ENCODE measurements around the gene COMMD2.

COMMD2 gene

DNA sequence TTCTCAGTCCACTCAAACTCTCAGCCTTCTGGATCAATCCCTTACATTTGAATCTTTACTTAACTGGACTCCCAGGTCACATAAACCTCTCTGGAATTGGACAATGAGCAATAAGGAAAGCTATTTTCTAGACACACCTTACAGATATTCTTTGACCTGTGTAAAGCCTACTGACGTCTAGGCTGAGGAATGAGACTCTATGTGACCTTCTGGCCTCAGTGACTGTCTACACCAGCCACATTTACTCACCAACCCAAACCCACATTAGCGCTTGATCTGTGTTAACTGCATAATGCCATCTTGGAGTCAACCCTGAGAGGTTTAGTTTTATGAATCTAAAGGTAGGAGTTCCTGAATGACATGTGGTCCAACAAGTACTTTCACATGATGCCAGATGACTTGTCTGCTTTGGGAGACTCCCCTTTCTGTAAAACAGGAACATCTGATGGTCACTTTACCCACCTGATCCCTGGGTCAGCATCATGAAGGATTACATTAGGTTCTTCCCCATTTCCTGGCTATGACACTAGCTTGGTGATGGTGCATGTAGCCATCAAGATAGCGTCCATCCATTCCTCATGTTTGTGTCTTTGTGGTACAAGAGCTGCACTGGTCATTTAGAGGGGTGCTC is 11.4 kb upstream of the COMMD2 start:
- Histone ChIP-seq H3K79me2 (ENCODE audit: low read length) (no peaks in the 10 kb centered on the region), H3K9ac (ENCODE audit: low read length) (no peak overlapping the region), H3K27me3 (replicated peaks; ENCODE audit: insufficient read depth, low read length) (no peaks in the 10 kb centered on the region), H3F3A (ENCODE audit: insufficient read depth, low read length) (no peaks in the 10 kb centered on the region), H3K4me3 (ENCODE audit: low read length) (no peak overlapping the region), H3K4me2 (ENCODE audit: low read depth, low read length) (no peak overlapping the region), H4K20me1 (ENCODE audit: insufficient read depth, low read length) (no peaks in the 10 kb centered on the region), H3K9me3 (replicated peaks; ENCODE audit: insufficient read depth, low read length) (no peaks in the 10 kb centered on the region), H3K27ac (ENCODE audit: low read length) (no peak overlapping the region), H2AFZ (ENCODE audit: low read length) (no peak overlapping the region), H3K9me2 (replicated peaks; ENCODE audit: insufficient read depth, low read length) (no peaks in the 10 kb centered on the region), H3K36me3 (replicated peaks; ENCODE audit: insufficient read depth, low read length) (no peaks in the 10 kb centered on the region), H3K4me1 (ENCODE audit: low read length) (no peaks in the 10 kb centered on the region)
- no peak for DNase-seq
- TF ChIP-seq EZH2 (optimal IDR thresholded peaks at IDR 0.05; ENCODE audit: low read depth, low read length) (no peak), EZH2phosphoT487 (IDR thresholded peaks at IDR 0.05; ENCODE audit: low read length) (no peak)
- TF ChIP-seq, protein P1, sequence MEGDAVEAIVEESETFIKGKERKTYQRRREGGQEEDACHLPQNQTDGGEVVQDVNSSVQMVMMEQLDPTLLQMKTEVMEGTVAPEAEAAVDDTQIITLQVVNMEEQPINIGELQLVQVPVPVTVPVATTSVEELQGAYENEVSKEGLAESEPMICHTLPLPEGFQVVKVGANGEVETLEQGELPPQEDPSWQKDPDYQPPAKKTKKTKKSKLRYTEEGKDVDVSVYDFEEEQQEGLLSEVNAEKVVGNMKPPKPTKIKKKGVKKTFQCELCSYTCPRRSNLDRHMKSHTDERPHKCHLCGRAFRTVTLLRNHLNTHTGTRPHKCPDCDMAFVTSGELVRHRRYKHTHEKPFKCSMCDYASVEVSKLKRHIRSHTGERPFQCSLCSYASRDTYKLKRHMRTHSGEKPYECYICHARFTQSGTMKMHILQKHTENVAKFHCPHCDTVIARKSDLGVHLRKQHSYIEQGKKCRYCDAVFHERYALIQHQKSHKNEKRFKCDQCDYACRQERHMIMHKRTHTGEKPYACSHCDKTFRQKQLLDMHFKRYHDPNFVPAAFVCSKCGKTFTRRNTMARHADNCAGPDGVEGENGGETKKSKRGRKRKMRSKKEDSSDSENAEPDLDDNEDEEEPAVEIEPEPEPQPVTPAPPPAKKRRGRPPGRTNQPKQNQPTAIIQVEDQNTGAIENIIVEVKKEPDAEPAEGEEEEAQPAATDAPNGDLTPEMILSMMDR (IDR thresholded peaks at IDR 0.05; ENCODE audit: low read length), result no peak

DNA sequence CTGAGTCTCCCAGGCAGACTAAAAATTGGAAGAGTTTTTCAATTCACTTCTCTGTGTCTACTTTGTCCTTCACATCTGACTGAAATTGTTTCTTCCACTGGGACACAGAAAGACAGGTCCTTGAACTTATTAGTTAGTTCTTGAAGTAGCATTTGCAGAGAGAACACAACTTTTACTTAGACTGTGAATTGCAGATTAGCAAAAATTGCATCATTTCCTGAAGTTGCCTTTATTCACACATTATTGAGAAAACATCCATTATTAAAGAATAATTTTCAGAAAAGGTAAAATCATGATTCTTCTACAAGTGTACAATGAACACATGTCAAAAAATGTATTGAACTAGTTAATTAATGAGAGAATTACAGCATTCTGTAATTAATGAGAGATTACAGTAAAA is 1.4 kb upstream of the COMMD2 start:
- H3K27me3 ChIP-seq (replicated peaks; ENCODE audit: insufficient read depth, low read length), result no peaks in the 10 kb centered on the region
- no peak overlapping the region for H2AFZ ChIP-seq (ENCODE audit: low read length)
- no peak overlapping the region for H3K27ac ChIP-seq (ENCODE audit: low read length)
- H3K36me3 ChIP-seq (replicated peaks; ENCODE audit: insufficient read depth, low read length), result no peaks in the 10 kb centered on the region
- DNase-seq, result no peak
- H3K4me3 ChIP-seq (ENCODE audit: low read length), result no peak overlapping the region
- H3K4me2 ChIP-seq (ENCODE audit: low read depth, low read length), result no peak overlapping the region
- no peak overlapping the region for H3K9ac ChIP-seq (ENCODE audit: low read length)
- H3K9me2 ChIP-seq (replicated peaks; ENCODE audit: insufficient read depth, low read length), result no peaks in the 10 kb centered on the region
- H3K4me1 ChIP-seq (ENCODE audit: low read length), result no peaks in the 10 kb centered on the region
- H3F3A ChIP-seq (ENCODE audit: insufficient read depth, low read length), result peaks cover 4% of the 10 kb centered on the region; the same call in 1 of the 2 replicates
- no peaks in the 10 kb centered on the region for H4K20me1 ChIP-seq (ENCODE audit: insufficient read depth, low read length)
- TF ChIP-seq, protein P1 (IDR thresholded peaks at IDR 0.05; ENCODE audit: low read length), result no peak
- TF ChIP-seq EZH2 (optimal IDR thresholded peaks at IDR 0.05; ENCODE audit: low read depth, low read length), result no peak
- TF ChIP-seq EZH2phosphoT487 (IDR thresholded peaks at IDR 0.05; ENCODE audit: low read length), result no peak
- H3K79me2 ChIP-seq (ENCODE audit: low read length), result peaks cover 20% of the 10 kb centered on the region
- H3K9me3 ChIP-seq (replicated peaks; ENCODE audit: insufficient read depth, low read length), result no peaks in the 10 kb centered on the region

DNA sequence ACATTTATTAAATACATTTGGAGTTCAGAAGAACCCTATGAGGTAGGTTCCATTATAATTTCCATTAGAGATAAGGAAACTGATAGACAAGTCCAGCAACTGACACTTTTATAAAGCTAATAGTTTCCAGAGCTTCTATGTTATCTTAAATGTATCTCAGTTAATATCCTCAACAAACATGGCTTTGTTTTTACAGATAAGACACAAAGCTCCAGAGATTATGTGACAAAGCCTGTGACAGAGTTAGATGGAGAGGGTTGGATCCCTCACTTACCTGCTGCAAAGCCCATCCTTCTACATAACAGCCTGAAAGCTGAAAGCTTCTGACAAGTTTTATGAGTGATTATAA is 473 bp upstream of the COMMD2 start:
- TF ChIP-seq EZH2 (optimal IDR thresholded peaks at IDR 0.05; ENCODE audit: low read depth, low read length) (no peak), EZH2phosphoT487 (IDR thresholded peaks at IDR 0.05; ENCODE audit: low read length) (no peak)
- TF ChIP-seq, protein P1 (IDR thresholded peaks at IDR 0.05; ENCODE audit: low read length), result no peak
- Histone ChIP-seq H3K27me3 (replicated peaks; ENCODE audit: insufficient read depth, low read length) (no peaks in the 10 kb centered on the region), H3K4me3 (ENCODE audit: low read length) (peak overlapping the region; percentile 80), H3K79me2 (ENCODE audit: low read length) (peaks cover 20% of the 10 kb centered on the region), H4K20me1 (ENCODE audit: insufficient read depth, low read length) (no peaks in the 10 kb centered on the region), H3K9me2 (replicated peaks; ENCODE audit: insufficient read depth, low read length) (no peaks in the 10 kb centered on the region), H3K36me3 (replicated peaks; ENCODE audit: insufficient read depth, low read length) (no peaks in the 10 kb centered on the region), H3K27ac (ENCODE audit: low read length) (peak overlapping the region; percentile 21; the same call in 1 of the 2 replicates), H3K9me3 (replicated peaks; ENCODE audit: insufficient read depth, low read length) (no peaks in the 10 kb centered on the region), H3K9ac (ENCODE audit: low read length) (peak overlapping the region; percentile 24; the same call in 1 of the 2 replicates), H3K4me2 (ENCODE audit: low read depth, low read length) (peak overlapping the region; percentile 62), H2AFZ (ENCODE audit: low read length) (peak overlapping the region; percentile 83), H3F3A (ENCODE audit: insufficient read depth, low read length) (peaks cover 4% of the 10 kb centered on the region; the same call in 1 of the 2 replicates), H3K4me1 (ENCODE audit: low read length) (no peaks in the 10 kb centered on the region)
- DNase-seq, result no peak

Measured in MM.1S (cell line).